Measurements from ENCODE around the gene CABLES1.
"Not testable (repeated sequence)": the region's sequence is repeated elsewhere in the genome, so short reads cannot be mapped to it uniquely, and the experiment has no call there.

CABLES1 gene

DNA sequence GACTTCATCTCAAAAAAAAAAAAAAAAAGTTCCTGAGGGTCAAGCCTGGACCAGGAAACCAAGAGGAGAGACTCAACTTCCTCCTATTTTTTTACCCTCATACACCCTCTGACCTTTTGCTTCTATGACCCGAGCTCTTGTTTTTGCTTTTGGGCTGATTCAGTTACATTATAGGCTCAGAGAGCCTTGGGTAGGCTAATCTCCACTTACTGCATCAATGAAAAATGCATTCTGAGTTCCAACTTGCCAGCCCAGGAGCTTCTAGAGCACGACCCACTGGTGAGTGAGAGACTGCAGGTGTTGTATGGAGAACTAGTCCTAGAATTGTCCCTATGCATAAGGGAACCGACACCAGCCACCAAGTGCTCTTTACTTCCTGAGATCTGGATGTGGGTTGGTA lies 91.1 kb downstream of the CABLES1 start:
- DNase-seq (ENCODE audit: low read depth) = no peak

GRCh38 chr18:23226930-23227725 lies 91.8 kb downstream of the CABLES1 start:
- DNase-seq (ENCODE audit: low read depth) = peak; percentile 74

- no peak for DNase-seq (ENCODE audit: low read depth)
These were observed 92.4 kb downstream of the CABLES1 start for GRCh38 chr18:23227726-23228070.

DNA sequence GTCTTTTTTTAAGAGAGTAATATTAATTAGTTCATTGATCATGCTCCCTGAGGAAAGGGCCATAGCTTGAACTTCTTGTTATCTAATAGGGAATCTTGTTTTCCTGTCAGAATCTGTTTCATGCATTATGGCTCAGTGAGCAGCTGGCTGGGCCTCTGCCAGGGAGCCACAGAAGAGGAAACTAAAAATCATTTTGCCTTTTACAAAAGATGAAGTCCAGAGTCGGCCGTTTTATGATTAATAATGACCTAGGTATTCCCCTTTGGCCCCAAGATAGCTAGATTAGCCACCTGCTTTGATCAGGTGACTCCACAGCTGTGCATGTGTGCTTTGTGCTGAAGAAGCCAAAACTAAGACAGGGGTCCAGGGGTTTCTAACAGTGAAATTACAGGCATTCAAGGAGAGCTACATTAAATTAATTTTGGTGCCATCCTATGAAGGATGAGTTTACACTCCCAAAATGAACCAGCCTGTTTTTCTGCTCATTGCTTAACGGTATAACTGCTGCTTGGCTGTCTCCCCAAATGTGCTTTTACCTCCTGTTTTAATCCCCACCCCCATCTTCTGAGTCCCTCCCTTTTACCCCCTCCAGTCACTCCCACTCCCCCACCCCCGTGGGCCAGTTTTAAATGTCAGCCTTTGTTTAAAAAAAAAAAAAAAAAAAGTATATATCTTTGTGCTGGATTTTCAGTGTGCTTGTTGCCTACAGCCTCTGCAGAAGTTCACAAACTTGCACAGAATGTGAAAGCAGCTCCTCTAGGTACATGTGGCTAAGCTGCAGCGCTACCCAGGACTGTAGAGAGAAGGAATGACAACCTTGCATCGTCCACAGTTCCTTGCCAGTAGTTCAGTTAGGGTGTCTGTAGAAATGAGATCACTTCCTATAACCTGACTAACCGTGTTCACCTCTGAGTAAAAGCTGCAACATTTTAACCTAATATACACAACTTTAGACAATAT lies 93.1 kb downstream of the CABLES1 start:
- DNase-seq (ENCODE audit: low read depth) = no peak

- DNase-seq (ENCODE audit: low read depth) = peak; percentile 76
These were observed 94.2 kb downstream of the CABLES1 start for GRCh38 chr18:23229472-23229871.

GRCh38 chr18:23230686-23231085 lies 95.4 kb downstream of the CABLES1 start:
- peak; percentile 55 for DNase-seq (ENCODE audit: low read depth)

DNA sequence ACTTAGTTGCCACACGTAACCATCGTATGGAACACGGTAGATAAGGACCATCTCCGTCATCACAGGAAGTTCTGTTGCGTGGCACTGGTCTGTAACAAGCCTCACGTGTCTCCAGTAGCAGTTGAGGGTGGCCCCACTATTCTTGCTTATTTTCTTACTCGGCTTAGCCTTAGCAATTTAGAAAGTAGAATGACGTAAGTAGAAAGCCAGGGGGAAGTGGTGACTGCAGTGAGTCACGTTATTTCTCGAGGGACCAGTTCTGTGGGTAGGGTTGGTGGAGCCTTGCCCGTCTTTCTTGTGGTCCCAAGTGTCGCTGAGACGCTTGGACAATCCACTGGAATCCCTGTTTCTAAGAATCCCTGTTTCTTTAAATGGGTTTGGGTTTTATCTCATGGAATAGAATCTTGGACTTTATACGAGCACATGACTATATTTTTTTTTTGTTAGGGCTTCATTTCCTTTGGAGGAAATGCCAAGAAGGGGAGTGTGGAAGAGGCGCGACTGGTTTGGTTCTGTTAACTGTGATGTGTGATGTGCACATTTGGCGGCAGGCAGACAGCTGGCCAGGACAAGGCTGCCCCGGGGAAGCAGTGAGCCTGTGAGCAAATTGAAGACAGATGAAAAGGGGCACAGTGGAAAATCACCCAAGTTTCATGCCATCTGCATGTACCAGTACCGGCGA lies 96.2 kb downstream of the CABLES1 start:
- DNase-seq (ENCODE audit: low read depth) = peak; percentile 96

DNA sequence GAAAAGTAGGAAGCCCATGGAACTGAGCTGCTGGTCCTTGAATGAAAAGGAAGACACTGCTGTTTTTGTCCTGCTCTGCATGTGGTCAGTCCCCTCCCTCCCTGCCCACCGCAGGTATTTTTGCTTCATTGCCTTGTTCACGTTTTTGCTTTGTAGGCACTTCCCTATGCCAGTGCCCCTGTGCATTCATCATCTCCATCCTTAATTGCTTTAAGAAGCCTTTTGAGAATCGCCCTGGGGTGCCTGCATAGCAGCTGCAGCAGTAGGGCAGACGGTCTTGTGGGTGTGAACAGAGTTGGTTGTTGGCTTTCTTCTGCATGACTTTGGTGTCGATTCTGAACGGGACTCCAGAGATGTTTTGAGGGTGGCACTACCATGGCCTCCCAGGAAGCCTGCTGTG lies 97.0 kb downstream of the CABLES1 start:
- no peak for DNase-seq (ENCODE audit: low read depth)

DNA sequence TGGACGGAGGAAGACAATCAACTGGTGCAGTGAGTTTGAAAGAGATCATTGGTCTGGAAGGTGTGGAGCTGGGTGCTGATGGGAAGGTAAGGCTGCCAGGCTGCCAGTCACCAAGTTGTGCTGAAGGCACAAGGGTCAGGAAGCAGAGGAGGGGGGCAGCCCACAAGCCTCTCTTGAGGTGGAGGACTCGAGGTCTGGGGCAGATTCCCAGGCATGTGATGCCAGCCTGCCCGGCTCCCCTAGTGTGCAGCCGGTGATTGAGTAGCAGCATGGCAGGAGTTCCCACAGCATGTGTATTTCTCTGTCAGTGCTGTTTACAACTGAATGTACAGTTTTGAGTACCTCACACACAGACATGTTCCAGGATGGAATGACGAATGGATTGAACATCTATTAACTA lies 99.3 kb downstream of the CABLES1 start:
- DNase-seq (ENCODE audit: low read depth) = no peak

DNA sequence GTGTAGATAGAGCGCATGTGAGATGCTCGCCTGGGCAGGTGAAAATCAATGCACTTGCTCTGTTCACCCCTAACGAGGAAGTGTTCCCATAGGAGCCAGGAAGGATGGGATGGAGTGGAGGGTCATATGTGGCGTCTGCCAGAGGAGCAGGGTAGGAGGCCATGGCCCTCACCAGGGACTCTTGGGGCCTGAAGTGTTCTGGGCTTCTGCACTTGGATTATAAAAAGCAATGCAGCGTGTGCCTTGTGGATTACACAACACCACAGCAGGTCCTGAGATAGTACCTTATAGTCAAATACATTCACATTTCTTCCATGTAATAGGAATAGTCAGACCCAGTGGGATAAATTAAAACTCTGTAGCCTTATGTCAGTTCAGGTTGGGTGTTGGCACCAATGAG lies 100.1 kb downstream of the CABLES1 start:
- no peak for DNase-seq (ENCODE audit: low read depth)

GRCh38 chr18:23235860-23236259 lies 100.6 kb downstream of the CABLES1 start:
- no peak for DNase-seq (ENCODE audit: low read depth)

- DNase-seq (ENCODE audit: low read depth) = no peak
These were observed 101.7 kb downstream of the CABLES1 start for GRCh38 chr18:23236876-23237468.

GRCh38 chr18:23237524-23238151 lies 102.4 kb downstream of the CABLES1 start:
- peak; percentile 47 for DNase-seq (ENCODE audit: low read depth)

GRCh38 chr18:23238152-23238531 lies 102.9 kb downstream of the CABLES1 start:
- peak; percentile 86 for DNase-seq (ENCODE audit: low read depth)

- no peak for DNase-seq (ENCODE audit: low read depth)
These were observed 103.5 kb downstream of the CABLES1 start for GRCh38 chr18:23238651-23239349.

- no peak for DNase-seq (ENCODE audit: low read depth)
These were observed 104.0 kb downstream of the CABLES1 start for GRCh38 chr18:23239350-23239692.

GRCh38 chr18:23239885-23240608 lies 104.8 kb downstream of the CABLES1 start:
- DNase-seq (ENCODE audit: low read depth) = no peak

DNA sequence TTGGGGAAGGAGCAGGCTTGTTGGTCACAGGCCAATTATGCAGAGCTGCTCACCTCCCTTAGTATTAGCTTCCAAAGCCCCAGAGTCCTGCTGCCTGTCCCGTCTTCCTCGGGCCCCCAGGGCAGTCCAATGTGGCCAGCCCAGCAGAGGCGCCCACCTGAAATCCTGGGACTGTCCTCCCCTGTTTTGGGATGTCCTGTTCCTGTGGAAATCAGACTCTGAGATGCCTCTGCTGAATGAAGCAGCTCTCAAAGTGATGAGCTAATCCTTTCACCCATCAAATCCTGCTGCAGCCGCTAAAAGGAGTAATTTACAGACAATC lies 105.3 kb downstream of the CABLES1 start:
- no peak for DNase-seq (ENCODE audit: low read depth)

DNA sequence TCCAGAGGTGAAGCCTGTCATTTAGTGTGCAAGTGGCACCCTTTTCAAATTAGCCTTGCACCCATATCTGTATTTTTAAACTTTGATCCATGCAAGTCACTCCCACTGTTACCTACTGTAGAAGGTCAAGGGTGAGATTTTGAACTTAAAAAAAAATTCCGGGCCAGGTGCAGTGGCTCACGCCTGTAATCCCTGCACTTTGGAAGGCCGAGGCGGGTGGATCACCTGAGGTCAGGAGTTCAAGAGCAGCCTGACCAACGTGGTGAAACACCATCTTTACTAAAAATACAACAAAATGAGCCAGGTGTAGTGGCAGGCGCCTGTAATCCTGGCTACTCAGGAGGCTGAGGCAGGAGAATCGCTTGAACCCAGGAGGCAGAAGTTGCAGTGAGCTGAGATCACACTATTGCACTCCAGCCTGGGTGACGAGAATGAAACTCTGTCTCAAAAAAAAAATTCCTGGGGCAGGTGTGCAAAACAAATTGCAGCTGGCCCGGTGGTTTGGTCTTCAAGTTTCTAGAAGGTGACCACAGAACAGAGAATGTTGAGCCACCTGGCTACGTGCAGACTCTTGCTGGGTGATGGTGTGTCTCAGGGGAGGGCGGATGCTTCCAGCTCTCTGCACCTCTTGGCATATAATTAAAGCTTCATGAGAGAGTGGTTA lies 106.7 kb downstream of the CABLES1 start:
- not testable (repeated sequence) for DNase-seq (ENCODE audit: low read depth)

DNA sequence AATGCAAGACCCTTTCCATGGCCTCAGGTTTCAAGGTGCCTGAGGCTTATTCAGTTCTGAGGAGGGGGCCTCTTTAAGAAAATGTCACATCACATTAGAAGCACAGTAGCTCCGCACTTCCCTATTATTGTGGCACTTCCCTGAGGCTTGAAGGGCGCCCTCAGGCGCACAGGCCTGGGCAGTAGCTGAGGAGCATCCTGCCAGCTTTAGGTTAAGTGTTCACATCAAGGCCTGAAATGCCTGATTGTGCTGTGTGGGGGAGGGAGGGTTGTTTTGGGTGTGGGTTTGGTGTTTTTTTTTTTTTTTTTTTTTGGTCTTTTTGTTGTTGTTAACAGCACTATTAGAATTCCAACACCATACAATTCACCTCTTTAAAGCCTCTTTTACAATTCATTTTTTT lies 107.9 kb downstream of the CABLES1 start:
- DNase-seq (ENCODE audit: low read depth) = no peak
